HEK293 (cell line): Measurements from ENCODE around the gene TNS4.

ENCODE experiments used
- CTCF ChIA-PET: fragments of 350-600 bp; formaldehyde crosslinking; extraction: SDS; loops from one replicate; lab custom pipeline; 2021; ENCODE audit warnings: antibody characterized with exemption; lab: Yijun Ruan, JAX
- POLR2A ChIA-PET: fragments of 300-600 bp; formaldehyde crosslinking; extraction: SDS; loops from one replicate; lab custom pipeline; 2020; ENCODE audit warnings: antibody characterized with exemption, inconsistent platforms; lab: Yijun Ruan, JAX
- H3K27ac ChIP-seq: fragments of 200-500 bp; sonication (Bioruptor generic); 2 replicates; pipeline ENCODE4 v1.5.1; 2014; ENCODE audit warnings: low read depth, low read length, control low read depth, inconsistent platforms; ENCODE audit errors: extremely low read depth
- H3K36me3 ChIP-seq, 2 experiments: fragments of 200-500 bp in 1 of 2; sonication (Bioruptor generic) in 1 of 2; 1 replicate in 1 of 2; 2 replicates in 1 of 2; pipeline ENCODE4 v1.5.1; 2014 to 2017; ENCODE audit warnings: inconsistent platforms in 2 of 2, low read length in 2 of 2; ENCODE audit not compliant: control insufficient read depth in 2 of 2, insufficient read depth in 1 of 2
- H3K4me1 ChIP-seq: fragments of 200-500 bp; sonication (Bioruptor generic); 2 replicates; pipeline ENCODE4 v1.5.1; 2014; ENCODE audit warnings: mild to moderate bottlenecking, low read length, inconsistent platforms; ENCODE audit not compliant: control insufficient read depth, insufficient read depth
- H3K4me3 ChIP-seq: 2 replicates; pipeline ENCODE4 v1.5.1; 2011; ENCODE audit warnings: low read depth, mild to moderate bottlenecking, control low read depth, low read length, moderate library complexity
- H3K9me3 ChIP-seq: fragments of 200-500 bp; sonication (Bioruptor generic); 2 replicates; pipeline ENCODE4 v1.5.1; 2014; ENCODE audit warnings: low read depth, low read length, inconsistent platforms; ENCODE audit not compliant: control insufficient read depth, insufficient read depth
- BCL11B ChIP-seq: fragments of 450-650 bp; formaldehyde crosslinking; IDR thresholded peaks from 2 replicates; pipeline ENCODE4 v1.5.1; 2016; ENCODE audit warnings: low read depth, missing biosample characterization, missing genetic modification characterization
- GFI1B ChIP-seq: fragments of 450-650 bp; formaldehyde crosslinking; IDR thresholded peaks from 2 replicates; pipeline ENCODE4 v1.5.1; 2016; ENCODE audit warnings: missing biosample characterization, missing genetic modification characterization
- KLF1 ChIP-seq: fragments of 450-650 bp; formaldehyde crosslinking; IDR thresholded peaks from 2 replicates; pipeline ENCODE4 v1.5.1; 2016; ENCODE audit warnings: missing biosample characterization, missing genetic modification characterization
- KLF10 ChIP-seq: fragments of 450-650 bp; IDR thresholded peaks from 2 replicates; pipeline ENCODE4 v1.5.1; 2018; ENCODE audit warnings: missing biosample characterization, mild to moderate bottlenecking, missing genetic modification characterization
- SETDB1 ChIP-seq: IDR thresholded peaks from one replicate; pipeline ENCODE4 v1.6.1; 2017; ENCODE audit warnings: mild to moderate bottlenecking, low read length, moderate library complexity, mixed read lengths; ENCODE audit not compliant: insufficient read length
- YY2 ChIP-seq: fragments of 450-650 bp; formaldehyde crosslinking; IDR thresholded peaks from 2 replicates; pipeline ENCODE4 v1.5.1; 2016; ENCODE audit warnings: missing biosample characterization, missing genetic modification characterization
- ZBTB48 ChIP-seq: fragments of 450-650 bp; formaldehyde crosslinking; IDR thresholded peaks from 2 replicates; pipeline ENCODE4 v1.5.1; 2016; ENCODE audit warnings: missing biosample characterization, missing genetic modification characterization
- ZFHX2 ChIP-seq: fragments of 450-650 bp; formaldehyde crosslinking; conservative IDR thresholded peaks from 2 replicates; pipeline ENCODE4 v1.5.1; 2016; ENCODE audit warnings: missing biosample characterization, missing genetic modification characterization
- ZFP41 ChIP-seq: fragments of 450-650 bp; formaldehyde crosslinking; IDR thresholded peaks from 2 replicates; pipeline ENCODE4 v1.5.1; 2016; ENCODE audit warnings: missing biosample characterization, missing genetic modification characterization, borderline replicate concordance
- ZIC2 ChIP-seq: fragments of 450-650 bp; formaldehyde crosslinking; IDR thresholded peaks from 2 replicates; pipeline ENCODE4 v1.5.1; 2016; ENCODE audit warnings: missing biosample characterization, missing genetic modification characterization
- ZNF175 ChIP-seq: fragments of 450-650 bp; formaldehyde crosslinking; IDR thresholded peaks from 2 replicates; pipeline ENCODE4 v1.5.1; 2016; ENCODE audit warnings: missing biosample characterization, missing genetic modification characterization
- ZNF416 ChIP-seq: fragments of 450-650 bp; formaldehyde crosslinking; IDR thresholded peaks from 2 replicates; pipeline ENCODE4 v1.5.1; 2016; ENCODE audit warnings: missing biosample characterization, missing genetic modification characterization
- ZNF514 ChIP-seq: fragments of 450-650 bp; formaldehyde crosslinking; IDR thresholded peaks from 2 replicates; pipeline ENCODE4 v1.5.1; 2016; ENCODE audit warnings: missing biosample characterization, missing genetic modification characterization
- ZNF600 ChIP-seq: fragments of 450-650 bp; formaldehyde crosslinking; IDR thresholded peaks from 2 replicates; pipeline ENCODE4 v1.5.1; 2016; ENCODE audit warnings: missing biosample characterization, missing genetic modification characterization
- ZNF610 ChIP-seq: fragments of 450-650 bp; formaldehyde crosslinking; IDR thresholded peaks from 2 replicates; pipeline ENCODE4 v1.5.1; 2016; ENCODE audit warnings: missing biosample characterization, missing genetic modification characterization, borderline replicate concordance
- TF ChIP-seq, protein P1 (sequence below): fragments of 450-650 bp; formaldehyde crosslinking; IDR thresholded peaks from 2 replicates; pipeline ENCODE4 v1.5.1; 2016; ENCODE audit warnings: missing biosample characterization, missing genetic modification characterization
- TF ChIP-seq, protein P2 (sequence below): fragments of 450-650 bp; formaldehyde crosslinking; IDR thresholded peaks from 2 replicates; pipeline ENCODE4 v1.5.1; 2016; ENCODE audit warnings: missing biosample characterization, missing genetic modification characterization
- TF ChIP-seq, protein P3 (sequence below): fragments of 450-650 bp; formaldehyde crosslinking; IDR thresholded peaks from 2 replicates; pipeline ENCODE4 v1.5.1; 2016; ENCODE audit warnings: missing biosample characterization, missing genetic modification characterization
- TF ChIP-seq, protein P4 (sequence below): fragments of 450-650 bp; formaldehyde crosslinking; IDR thresholded peaks from 2 replicates; pipeline ENCODE4 v1.5.1; 2017; ENCODE audit warnings: missing biosample characterization, missing genetic modification characterization
- TF ChIP-seq, protein P5 (sequence below): fragments of 450-650 bp; formaldehyde crosslinking; IDR thresholded peaks from 2 replicates; pipeline ENCODE4 v1.5.1; 2016; ENCODE audit warnings: missing biosample characterization, missing genetic modification characterization
- TF ChIP-seq, protein P6 (sequence below): fragments of 450-650 bp; formaldehyde crosslinking; IDR thresholded peaks from 2 replicates; pipeline ENCODE4 v1.5.1; 2016; ENCODE audit warnings: missing biosample characterization, missing genetic modification characterization
- TF ChIP-seq, protein P7 (sequence below): IDR thresholded peaks from 2 replicates; pipeline ENCODE4 v1.6.1; 2011; ENCODE audit warnings: mild to moderate bottlenecking, low read depth, low read length, borderline replicate concordance

The TNS4 gene

DNA sequence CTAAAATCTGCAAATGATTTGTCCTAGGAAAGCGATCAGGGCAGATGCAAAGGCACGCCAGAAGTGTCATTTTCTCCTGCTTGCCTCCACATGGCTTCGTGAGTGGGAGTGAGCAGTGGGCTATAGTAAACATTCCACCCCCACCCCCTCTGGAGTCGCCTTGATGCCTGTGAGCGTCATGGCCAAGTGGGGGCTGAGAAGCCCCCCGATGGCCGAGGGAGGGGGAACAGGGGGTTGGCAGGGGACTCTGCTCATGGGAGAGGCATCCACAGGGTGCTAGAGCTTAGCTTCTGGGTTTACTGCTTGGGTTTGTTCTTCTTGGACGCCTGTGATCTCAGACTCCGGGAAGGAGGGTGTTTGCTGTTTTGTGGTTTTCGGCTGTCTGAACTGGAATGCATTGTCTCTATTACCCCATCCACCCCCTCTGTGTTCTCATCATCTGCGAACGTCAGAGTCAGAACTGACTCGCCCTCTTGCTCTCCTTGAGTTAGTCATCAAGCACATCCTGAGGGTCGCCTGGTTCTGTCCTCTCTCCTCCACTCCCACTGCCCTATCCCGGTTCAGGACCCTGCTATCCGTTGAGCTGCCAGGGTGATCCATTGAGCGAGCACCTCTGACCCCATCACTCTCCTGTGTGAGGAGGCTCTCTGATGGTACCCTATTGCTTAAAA is 15.4 kb downstream of the TNS4 start (continued):
- TF ChIP-seq ZNF610 (no peak), ZNF600 (tag by site-specific recombination) (peak; percentile 84), ZNF416 (tag by site-specific recombination) (no peak), ZBTB48 (no peak), BCL11B (tag by site-specific recombination) (no peak), ZNF175 (tag by site-specific recombination) (no peak), ZFHX2 (peak; percentile 97), KLF1 (peak; percentile 81), SETDB1 (no peak), KLF10 (no peak), YY2 (no peak), ZIC2 (tag by site-specific recombination) (peak; percentile 81)
- TF ChIP-seq, protein P1, sequence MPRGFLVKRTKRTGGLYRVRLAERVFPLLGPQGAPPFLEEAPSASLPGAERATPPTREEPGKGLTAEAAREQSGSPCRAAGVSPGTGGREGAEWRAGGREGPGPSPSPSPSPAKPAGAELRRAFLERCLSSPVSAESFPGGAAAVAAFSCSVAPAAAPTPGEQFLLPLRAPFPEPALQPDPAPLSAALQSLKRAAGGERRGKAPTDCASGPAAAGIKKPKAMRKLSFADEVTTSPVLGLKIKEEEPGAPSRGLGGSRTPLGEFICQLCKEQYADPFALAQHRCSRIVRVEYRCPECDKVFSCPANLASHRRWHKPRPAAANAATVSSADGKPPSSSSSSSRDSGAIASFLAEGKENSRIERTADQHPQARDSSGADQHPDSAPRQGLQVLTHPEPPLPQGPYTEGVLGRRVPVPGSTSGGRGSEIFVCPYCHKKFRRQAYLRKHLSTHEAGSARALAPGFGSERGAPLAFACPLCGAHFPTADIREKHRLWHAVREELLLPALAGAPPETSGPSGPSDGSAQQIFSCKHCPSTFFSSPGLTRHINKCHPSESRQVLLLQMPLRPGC (tag by site-specific recombination), result peak; percentile 79; the same call in 1 of the 2 replicates
- TF ChIP-seq, protein P2, sequence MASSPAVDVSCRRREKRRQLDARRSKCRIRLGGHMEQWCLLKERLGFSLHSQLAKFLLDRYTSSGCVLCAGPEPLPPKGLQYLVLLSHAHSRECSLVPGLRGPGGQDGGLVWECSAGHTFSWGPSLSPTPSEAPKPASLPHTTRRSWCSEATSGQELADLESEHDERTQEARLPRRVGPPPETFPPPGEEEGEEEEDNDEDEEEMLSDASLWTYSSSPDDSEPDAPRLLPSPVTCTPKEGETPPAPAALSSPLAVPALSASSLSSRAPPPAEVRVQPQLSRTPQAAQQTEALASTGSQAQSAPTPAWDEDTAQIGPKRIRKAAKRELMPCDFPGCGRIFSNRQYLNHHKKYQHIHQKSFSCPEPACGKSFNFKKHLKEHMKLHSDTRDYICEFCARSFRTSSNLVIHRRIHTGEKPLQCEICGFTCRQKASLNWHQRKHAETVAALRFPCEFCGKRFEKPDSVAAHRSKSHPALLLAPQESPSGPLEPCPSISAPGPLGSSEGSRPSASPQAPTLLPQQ (tag by site-specific recombination), result 0 out of 2 replicates have a peak, but pooled peaks have one; percentile 23
- TF ChIP-seq, protein P3, sequence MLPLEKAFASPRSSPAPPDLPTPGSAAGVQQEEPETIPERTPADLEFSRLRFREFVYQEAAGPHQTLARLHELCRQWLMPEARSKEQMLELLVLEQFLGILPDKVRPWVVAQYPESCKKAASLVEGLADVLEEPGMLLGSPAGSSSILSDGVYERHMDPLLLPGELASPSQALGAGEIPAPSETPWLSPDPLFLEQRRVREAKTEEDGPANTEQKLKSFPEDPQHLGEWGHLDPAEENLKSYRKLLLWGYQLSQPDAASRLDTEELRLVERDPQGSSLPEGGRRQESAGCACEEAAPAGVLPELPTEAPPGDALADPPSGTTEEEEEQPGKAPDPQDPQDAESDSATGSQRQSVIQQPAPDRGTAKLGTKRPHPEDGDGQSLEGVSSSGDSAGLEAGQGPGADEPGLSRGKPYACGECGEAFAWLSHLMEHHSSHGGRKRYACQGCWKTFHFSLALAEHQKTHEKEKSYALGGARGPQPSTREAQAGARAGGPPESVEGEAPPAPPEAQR, result no peak
- TF ChIP-seq, protein P4, sequence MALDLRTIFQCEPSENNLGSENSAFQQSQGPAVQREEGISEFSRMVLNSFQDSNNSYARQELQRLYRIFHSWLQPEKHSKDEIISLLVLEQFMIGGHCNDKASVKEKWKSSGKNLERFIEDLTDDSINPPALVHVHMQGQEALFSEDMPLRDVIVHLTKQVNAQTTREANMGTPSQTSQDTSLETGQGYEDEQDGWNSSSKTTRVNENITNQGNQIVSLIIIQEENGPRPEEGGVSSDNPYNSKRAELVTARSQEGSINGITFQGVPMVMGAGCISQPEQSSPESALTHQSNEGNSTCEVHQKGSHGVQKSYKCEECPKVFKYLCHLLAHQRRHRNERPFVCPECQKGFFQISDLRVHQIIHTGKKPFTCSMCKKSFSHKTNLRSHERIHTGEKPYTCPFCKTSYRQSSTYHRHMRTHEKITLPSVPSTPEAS (tag by site-specific recombination), result peak; percentile 56
- TF ChIP-seq, protein P5, sequence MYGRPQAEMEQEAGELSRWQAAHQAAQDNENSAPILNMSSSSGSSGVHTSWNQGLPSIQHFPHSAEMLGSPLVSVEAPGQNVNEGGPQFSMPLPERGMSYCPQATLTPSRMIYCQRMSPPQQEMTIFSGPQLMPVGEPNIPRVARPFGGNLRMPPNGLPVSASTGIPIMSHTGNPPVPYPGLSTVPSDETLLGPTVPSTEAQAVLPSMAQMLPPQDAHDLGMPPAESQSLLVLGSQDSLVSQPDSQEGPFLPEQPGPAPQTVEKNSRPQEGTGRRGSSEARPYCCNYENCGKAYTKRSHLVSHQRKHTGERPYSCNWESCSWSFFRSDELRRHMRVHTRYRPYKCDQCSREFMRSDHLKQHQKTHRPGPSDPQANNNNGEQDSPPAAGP (tag by site-specific recombination), result peak; percentile 92
- TF ChIP-seq, protein P6, sequence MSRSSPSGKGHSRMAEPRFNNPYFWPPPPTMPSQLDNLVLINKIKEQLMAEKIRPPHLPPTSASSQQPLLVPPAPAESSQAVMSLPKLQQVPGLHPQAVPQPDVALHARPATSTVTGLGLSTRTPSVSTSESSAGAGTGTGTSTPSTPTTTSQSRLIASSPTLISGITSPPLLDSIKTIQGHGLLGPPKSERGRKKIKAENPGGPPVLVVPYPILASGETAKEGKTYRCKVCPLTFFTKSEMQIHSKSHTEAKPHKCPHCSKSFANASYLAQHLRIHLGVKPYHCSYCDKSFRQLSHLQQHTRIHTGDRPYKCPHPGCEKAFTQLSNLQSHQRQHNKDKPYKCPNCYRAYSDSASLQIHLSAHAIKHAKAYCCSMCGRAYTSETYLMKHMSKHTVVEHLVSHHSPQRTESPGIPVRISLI (tag by site-specific recombination), result peak; percentile 96

DNA sequence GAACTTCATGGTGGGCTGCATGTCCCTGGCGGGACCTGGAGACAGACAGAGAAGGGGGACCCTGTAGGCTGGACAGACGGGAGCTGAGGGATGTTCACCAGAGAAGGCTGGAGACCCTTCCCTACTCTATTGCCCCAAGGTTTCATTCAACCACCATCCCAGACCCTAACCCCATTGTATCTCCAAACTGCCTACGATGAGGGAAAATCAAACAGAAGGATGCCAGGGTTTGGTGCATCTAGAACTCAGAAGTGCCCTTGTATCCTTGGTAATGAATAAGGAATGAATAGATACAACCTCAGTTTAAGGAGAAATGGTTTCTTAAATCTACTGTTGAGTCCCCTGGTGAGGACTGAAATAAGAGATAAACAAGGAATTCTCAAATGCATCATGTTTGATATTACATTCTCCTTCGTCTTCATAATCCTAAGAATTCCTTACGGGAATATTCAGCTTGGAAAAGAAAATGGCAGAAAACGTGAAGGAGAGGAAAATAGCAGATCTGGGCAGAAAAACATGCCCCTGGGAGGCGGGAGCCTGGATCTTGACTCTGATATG is 16.4 kb downstream of the TNS4 start:
- no peak overlapping the region for H3K27ac ChIP-seq
- TF ChIP-seq, protein P7, sequence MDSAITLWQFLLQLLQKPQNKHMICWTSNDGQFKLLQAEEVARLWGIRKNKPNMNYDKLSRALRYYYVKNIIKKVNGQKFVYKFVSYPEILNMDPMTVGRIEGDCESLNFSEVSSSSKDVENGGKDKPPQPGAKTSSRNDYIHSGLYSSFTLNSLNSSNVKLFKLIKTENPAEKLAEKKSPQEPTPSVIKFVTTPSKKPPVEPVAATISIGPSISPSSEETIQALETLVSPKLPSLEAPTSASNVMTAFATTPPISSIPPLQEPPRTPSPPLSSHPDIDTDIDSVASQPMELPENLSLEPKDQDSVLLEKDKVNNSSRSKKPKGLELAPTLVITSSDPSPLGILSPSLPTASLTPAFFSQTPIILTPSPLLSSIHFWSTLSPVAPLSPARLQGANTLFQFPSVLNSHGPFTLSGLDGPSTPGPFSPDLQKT, result no peak
- TF ChIP-seq GFI1B (tag by site-specific recombination), result no peak
- TF ChIP-seq ZFP41 (tag by site-specific recombination), result no peak
- no peak for TF ChIP-seq ZNF600 (tag by site-specific recombination)
- no peak for TF ChIP-seq ZNF514 (tag by site-specific recombination)
- TF ChIP-seq, all 188 proteins: peak for 0
- ChIA-PET POLR2A (interaction anchor here (0.6 to 2.1 kb wide), 3 partner anchors 9 to 47 kb away, joined by 3 to 9 read pairs (median 3); no protein-coding TSS in a partner anchor), CTCF (interaction anchor here (0.7 to 5.1 kb wide), 6 partner anchors 8 to 48 kb away, joined by 3 to 65 read pairs (median 6); no protein-coding TSS in a partner anchor)
- no peak overlapping the region for H3K4me3 ChIP-seq
- no peaks in the 10 kb centered on the region for H3K36me3 ChIP-seq
- no peaks in the 10 kb centered on the region for H3K9me3 ChIP-seq
- H3K4me1 ChIP-seq, result peaks cover 14% of the 10 kb centered on the region
